HCT116 (cell line): ENCODE data around the gene FAM193B. TPM values are rescaled to one million over a fixed set of nuclear protein-coding genes. Genes with fewer than 3 reads are reported as not detected.

ENCODE experiments used
- ATAC-seq: fragments of 200-7000 bp; cut with Tn5 transposase; 2 replicates; pipeline ENCODE4 v1.9.1; 2020; ENCODE audit warnings: mild to moderate bottlenecking, moderate library complexity
- BruUV-seq: library from RNA; stranded (reverse); fragments of 400-500 nt; replicated peaks from 2 replicates; lab custom pipeline; 2021; lab: Mats Ljungman, UMichigan
- CTCF ChIA-PET: fragments of 300-600 bp; sonication (Branson Sonifier 250); formaldehyde crosslinking; loops from one replicate; lab custom pipeline; 2021; ENCODE audit warnings: antibody characterized with exemption; lab: Charles Lee
- POLR2A ChIA-PET: fragments of 300-600, 350-600 bp; sonication (Branson Sonifier 250); formaldehyde crosslinking; loops from one replicate; lab custom pipeline; 2021; ENCODE audit warnings: antibody characterized with exemption; lab: Charles Lee
- RAD21 ChIA-PET, 2 experiments: fragments of 300-600 bp; sonication (Branson Sonifier 250); formaldehyde crosslinking; loops; one replicate each; lab custom pipeline; 2023; ENCODE audit warnings: low total read pairs in 2 of 2; ENCODE audit not compliant: uncharacterized antibody in 2 of 2, unreplicated experiment in 2 of 2, low non-redundant PET in 1 of 2; lab: Charles Lee
- DNase-seq: peaks from one replicate; pipeline ENCODE4 v3.0.0-alpha.2; 2010; ENCODE audit warnings: low read depth, low spot score
- H2AFZ ChIP-seq: fragments of 200-600 bp; shearing (Covaris generic), sonication (generic); 2 replicates; pipeline ENCODE4 v1.6.1; 2017; ENCODE audit warnings: low read depth, mixed run types, mixed read lengths, antibody characterized with exemption, low read length; ENCODE audit not compliant: poor library complexity, severe bottlenecking
- H3K27ac ChIP-seq: 2 replicates; pipeline ENCODE4 v1.5.1; 2012; ENCODE audit warnings: low read depth, low read length
- H3K27me3 ChIP-seq: fragments of 200-600 bp; sonication (generic); 2 replicates; pipeline ENCODE4 v1.6.1; 2016; ENCODE audit warnings: mixed run types, low read length, mixed read lengths; ENCODE audit not compliant: insufficient read depth
- H3K36me3 ChIP-seq, 2 experiments: fragments of 200-500 bp in 1 of 2; fragments of 200-600 bp in 1 of 2; sonication (Bioruptor generic) in 1 of 2; sonication (generic) in 1 of 2; 2 replicates each; pipeline versions ENCODE4 v1.5.1 to v1.6.1; 2014 to 2016; ENCODE audit warnings: low read length in 2 of 2, inconsistent platforms in 1 of 2, mixed read lengths in 1 of 2, mixed run types in 1 of 2; ENCODE audit not compliant: insufficient read depth in 2 of 2, control insufficient read depth in 1 of 2
- H3K4me1 ChIP-seq, 2 experiments: fragments of 200-600 bp in 1 of 2; sonication (generic) in 1 of 2; 2 replicates each; pipeline versions ENCODE4 v1.5.1 to v1.6.1; 2012 to 2017; ENCODE audit warnings: low read length in 2 of 2, inconsistent platforms in 1 of 2, mild to moderate bottlenecking in 1 of 2, mixed read lengths in 1 of 2, mixed run types in 1 of 2, moderate library complexity in 1 of 2; ENCODE audit not compliant: insufficient read depth in 2 of 2, control insufficient read depth in 1 of 2
- H3K4me2 ChIP-seq: fragments of 200-600 bp; sonication (generic); 2 replicates; pipeline ENCODE4 v1.6.1; 2017; ENCODE audit warnings: mixed run types, low read length, mixed read lengths
- H3K4me3 ChIP-seq, 2 experiments: fragments of 200-600 bp in 1 of 2; sonication (generic) in 1 of 2; replicated peaks in 1 of 2; 2 replicates each; pipeline ENCODE4 v1.5.1; 2011 to 2016; ENCODE audit warnings: low read length in 2 of 2, control low read depth in 1 of 2, low read depth in 1 of 2, mild to moderate bottlenecking in 1 of 2, mixed read lengths in 1 of 2, mixed run types in 1 of 2
- H3K79me2 ChIP-seq: fragments of 200-600 bp; sonication (generic); 2 replicates; pipeline ENCODE4 v1.6.1; 2017; ENCODE audit warnings: mild to moderate bottlenecking, mixed run types, low read length, moderate library complexity, mixed read lengths; ENCODE audit not compliant: insufficient read depth
- H3K9ac ChIP-seq: fragments of 200-600 bp; sonication (generic); 2 replicates; pipeline ENCODE4 v1.6.1; 2016; ENCODE audit warnings: low read length, mixed read lengths
- H3K9me2 ChIP-seq: fragments of 200-600 bp; sonication (generic), shearing (Covaris generic); 2 replicates; pipeline ENCODE4 v1.6.1; 2017; ENCODE audit warnings: mixed run types, mild to moderate bottlenecking, moderate library complexity; ENCODE audit not compliant: insufficient read depth
- H3K9me3 ChIP-seq, 2 experiments: fragments of 200-500 bp in 1 of 2; fragments of 200-600 bp in 1 of 2; sonication (Bioruptor generic) in 1 of 2; sonication (generic) in 1 of 2; 2 replicates each; pipeline ENCODE4 v1.6.1; 2014 to 2017; ENCODE audit warnings: low read length in 2 of 2, mixed read lengths in 2 of 2, inconsistent platforms in 1 of 2, low read depth in 1 of 2, mild to moderate bottlenecking in 1 of 2, mixed run types in 1 of 2, moderate library complexity in 1 of 2; ENCODE audit not compliant: control insufficient read depth in 1 of 2, insufficient read depth in 1 of 2
- H4K20me1 ChIP-seq: fragments of 200-600 bp; sonication (generic), shearing (Covaris generic); 2 replicates; pipeline ENCODE4 v1.6.1; 2017; ENCODE audit warnings: mixed run types, mild to moderate bottlenecking, moderate library complexity; ENCODE audit not compliant: insufficient read depth
- CEBPB ChIP-seq: IDR thresholded peaks from 2 replicates; pipeline ENCODE4 v1.6.1; 2012; ENCODE audit warnings: low read depth
- CTCF ChIP-seq, 3 experiments: fragments of 200-600 bp in 1 of 3; sonication (generic) in 1 of 3; IDR thresholded peaks in 2 of 3; conservative IDR thresholded peaks in 1 of 3; 2 replicates each; pipeline ENCODE4 v1.5.1; 2012 to 2017; ENCODE audit warnings: low read depth in 2 of 3, low read length in 2 of 3, antibody characterized with exemption in 1 of 3, borderline replicate concordance in 1 of 3, control low read depth in 1 of 3, mild to moderate bottlenecking in 1 of 3, mixed read lengths in 1 of 3, mixed run types in 1 of 3, moderate library complexity in 1 of 3; ENCODE audit not compliant: insufficient read depth in 1 of 3
- EGR1 ChIP-seq: IDR thresholded peaks from 2 replicates; pipeline ENCODE4 v1.6.1; 2012; ENCODE audit warnings: low read depth
- ELF1 ChIP-seq: IDR thresholded peaks from 2 replicates; pipeline ENCODE4 v1.6.1; 2012; ENCODE audit warnings: low read depth, borderline replicate concordance
- EZH2 ChIP-seq: fragments of 200-600 bp; sonication (generic); IDR thresholded peaks from 2 replicates; pipeline ENCODE4 v1.6.1; 2017; ENCODE audit warnings: antibody characterized with exemption, mixed run types
- EZH2phosphoT487 ChIP-seq: fragments of 200-600 bp; IDR thresholded peaks from 2 replicates; pipeline ENCODE4 v1.6.1; 2018; ENCODE audit warnings: antibody characterized with exemption, borderline replicate concordance
- FOSL1 ChIP-seq: IDR thresholded peaks from 2 replicates; pipeline ENCODE4 v1.6.1; 2012; ENCODE audit warnings: low read depth
- JUND ChIP-seq: IDR thresholded peaks from 2 replicates; pipeline ENCODE4 v1.6.1; 2012
- POLR2AphosphoS5 ChIP-seq: IDR thresholded peaks from 2 replicates; pipeline ENCODE4 v1.6.1; 2011; ENCODE audit warnings: mild to moderate bottlenecking, low read depth, low read length, moderate library complexity
- RAD21 ChIP-seq: IDR thresholded peaks from 2 replicates; pipeline ENCODE4 v1.6.1; 2012; ENCODE audit warnings: low read depth, mild to moderate bottlenecking
- SIN3A ChIP-seq: IDR thresholded peaks from 2 replicates; pipeline ENCODE4 v1.6.1; 2012; ENCODE audit warnings: low read depth
- SP1 ChIP-seq: IDR thresholded peaks from 2 replicates; pipeline ENCODE4 v1.6.1; 2012; ENCODE audit warnings: low read depth
- SRF ChIP-seq: IDR thresholded peaks from 2 replicates; pipeline ENCODE4 v1.6.1; 2012; ENCODE audit warnings: low read depth
- TCF7L2 ChIP-seq: IDR thresholded peaks from 2 replicates; pipeline ENCODE4 v1.7.0; 2011; ENCODE audit warnings: borderline replicate concordance, inconsistent platforms; ENCODE audit not compliant: insufficient read depth, insufficient read length; ENCODE audit errors: extremely low read depth
- ZFX ChIP-seq: fragments of 450-650 bp; IDR thresholded peaks from 2 replicates; pipeline ENCODE4 v1.6.1; 2017
- ZNF274 ChIP-seq: fragments of 200-500 bp; sonication (Bioruptor generic); IDR thresholded peaks from 2 replicates; pipeline ENCODE4 v1.6.1; 2014; ENCODE audit warnings: mild to moderate bottlenecking, low read depth, low read length, inconsistent platforms
- intact Hi-C: fragments of 100-400 bp; cut with micrococcal nuclease; formaldehyde crosslinking; loops from 2 replicates; pipeline ENCODE4 v1.10.0; 2022
- total RNA-seq: library from RNA; stranded (reverse); gene quantifications from one replicate; pipeline ENCODE4 v1.2.1, GENCODE V29; 2021; ENCODE audit not compliant: unreplicated experiment
- TF ChIP-seq, protein P1 (sequence below): IDR thresholded peaks from 2 replicates; pipeline ENCODE4 v1.6.1; 2012
- TF ChIP-seq, protein P2 (sequence below): IDR thresholded peaks from 2 replicates; pipeline ENCODE4 v1.6.1; 2012; ENCODE audit warnings: low read depth

The FAM193B gene
- total RNA-seq, 1 experiment from 2014 or later, result 54.0 TPM

- TF ChIP-seq EGR1, result no peak
These were observed 36.0 kb upstream of the FAM193B start (continued) for GRCh38 chr5:177590406-177590805.

DNA sequence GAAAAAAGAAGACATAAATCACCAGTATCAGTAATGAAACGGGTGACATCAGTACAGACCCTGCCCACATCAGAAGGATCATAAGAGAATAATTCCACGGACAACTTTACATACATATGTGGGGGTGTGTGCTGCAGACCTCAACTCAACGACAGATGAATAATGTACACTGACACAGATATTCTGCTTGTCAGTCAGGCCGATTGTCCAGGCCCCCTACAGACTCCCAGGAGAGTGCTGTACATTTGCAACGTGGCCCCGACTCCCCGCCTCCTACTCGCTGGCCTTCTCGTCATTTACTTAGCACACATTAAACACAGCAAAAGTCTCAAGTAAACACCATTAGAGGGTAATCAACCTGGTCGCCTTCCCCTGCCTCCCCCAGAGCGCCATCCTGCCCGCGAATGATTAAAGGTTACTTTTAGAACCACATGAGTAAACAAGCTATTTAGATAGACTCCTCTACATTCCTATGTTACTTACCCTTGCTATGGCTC is 34.1 kb upstream of the FAM193B start:
- Histone ChIP-seq H3K9me3 (no peaks in the 10 kb centered on the region), H3K36me3 (peaks cover 0 to 4% of the 10 kb centered on the region in 2 experiments; a peak in 1 of 4 replicates), H3K4me1 (peaks cover 0 to 13% of the 10 kb centered on the region in 2 experiments; a peak in 2 of 4 replicates), H3K9ac (no peak overlapping the region), H3K79me2 (peaks cover 15% of the 10 kb centered on the region), H3K27me3 (peaks cover 23% of the 10 kb centered on the region), H3K27ac (no peak overlapping the region), H4K20me1 (no peaks in the 10 kb centered on the region), H3K4me2 (no peak overlapping the region), H3K9me2 (no peaks in the 10 kb centered on the region), H2AFZ (no peak overlapping the region), H3K4me3 (no peak overlapping the region)
- POLR2A ChIA-PET, result no interaction called here
- DNase-seq, result no peak
- BruUV-seq, result no TSS peak
- ATAC-seq, result no peak
- CTCF ChIA-PET, result no interaction called here
- RAD21 ChIA-PET, result no interaction called here
- intact Hi-C loops, result no loop called here
- no peak for TF ChIP-seq ZNF274
- no peak for TF ChIP-seq JUND
- no peak for TF ChIP-seq SP1
- TF ChIP-seq SIN3A, result no peak
- TF ChIP-seq CEBPB, result no peak
- TF ChIP-seq EZH2, result no peak
- TF ChIP-seq EGR1, result no peak
- no peak for TF ChIP-seq SRF
- TF ChIP-seq, protein P1, sequence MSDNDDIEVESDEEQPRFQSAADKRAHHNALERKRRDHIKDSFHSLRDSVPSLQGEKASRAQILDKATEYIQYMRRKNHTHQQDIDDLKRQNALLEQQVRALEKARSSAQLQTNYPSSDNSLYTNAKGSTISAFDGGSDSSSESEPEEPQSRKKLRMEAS, result no peak
- no peak for TF ChIP-seq FOSL1
- TF ChIP-seq, protein P2, sequence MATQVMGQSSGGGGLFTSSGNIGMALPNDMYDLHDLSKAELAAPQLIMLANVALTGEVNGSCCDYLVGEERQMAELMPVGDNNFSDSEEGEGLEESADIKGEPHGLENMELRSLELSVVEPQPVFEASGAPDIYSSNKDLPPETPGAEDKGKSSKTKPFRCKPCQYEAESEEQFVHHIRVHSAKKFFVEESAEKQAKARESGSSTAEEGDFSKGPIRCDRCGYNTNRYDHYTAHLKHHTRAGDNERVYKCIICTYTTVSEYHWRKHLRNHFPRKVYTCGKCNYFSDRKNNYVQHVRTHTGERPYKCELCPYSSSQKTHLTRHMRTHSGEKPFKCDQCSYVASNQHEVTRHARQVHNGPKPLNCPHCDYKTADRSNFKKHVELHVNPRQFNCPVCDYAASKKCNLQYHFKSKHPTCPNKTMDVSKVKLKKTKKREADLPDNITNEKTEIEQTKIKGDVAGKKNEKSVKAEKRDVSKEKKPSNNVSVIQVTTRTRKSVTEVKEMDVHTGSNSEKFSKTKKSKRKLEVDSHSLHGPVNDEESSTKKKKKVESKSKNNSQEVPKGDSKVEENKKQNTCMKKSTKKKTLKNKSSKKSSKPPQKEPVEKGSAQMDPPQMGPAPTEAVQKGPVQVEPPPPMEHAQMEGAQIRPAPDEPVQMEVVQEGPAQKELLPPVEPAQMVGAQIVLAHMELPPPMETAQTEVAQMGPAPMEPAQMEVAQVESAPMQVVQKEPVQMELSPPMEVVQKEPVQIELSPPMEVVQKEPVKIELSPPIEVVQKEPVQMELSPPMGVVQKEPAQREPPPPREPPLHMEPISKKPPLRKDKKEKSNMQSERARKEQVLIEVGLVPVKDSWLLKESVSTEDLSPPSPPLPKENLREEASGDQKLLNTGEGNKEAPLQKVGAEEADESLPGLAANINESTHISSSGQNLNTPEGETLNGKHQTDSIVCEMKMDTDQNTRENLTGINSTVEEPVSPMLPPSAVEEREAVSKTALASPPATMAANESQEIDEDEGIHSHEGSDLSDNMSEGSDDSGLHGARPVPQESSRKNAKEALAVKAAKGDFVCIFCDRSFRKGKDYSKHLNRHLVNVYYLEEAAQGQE, result no peak
- TF ChIP-seq ELF1, result no peak
- TF ChIP-seq TCF7L2, result no peak
- TF ChIP-seq RAD21, result no peak
- no peak for TF ChIP-seq CTCF (IDR thresholded peaks at IDR 0.05 in 2 of 3, conservative IDR thresholded peaks at IDR 0.05 in 1 of 3; ENCODE audit: borderline replicate concordance in 1 of 3, insufficient read depth in 1 of 3, low read depth in 2 of 3, low read length in 2 of 3)
- no peak for TF ChIP-seq POLR2AphosphoS5
- TF ChIP-seq ZFX, result no peak
- TF ChIP-seq EZH2phosphoT487, result no peak
